K562 (cell line): Measurements from ENCODE around the gene GARIN5B. TPM values are rescaled to one million over a fixed set of nuclear protein-coding genes. Genes with fewer than 3 reads are reported as not detected.
"Not testable (repeated sequence)": the region's sequence is repeated elsewhere in the genome, so short reads cannot be mapped to it uniquely, and the experiment has no call there.

Experiments used
- ATAC-seq: fragments of 200-7000 bp; cut with Tn5 transposase; 3 replicates; pipeline ENCODE4 v1.9.1; 2020; ENCODE audit warnings: moderate library complexity
- BruUV-seq: library from RNA; stranded (reverse); fragments of 400-500 nt; replicated peaks from 2 replicates; lab custom pipeline; 2021; lab: Mats Ljungman, UMichigan
- CTCF ChIA-PET: fragments of 300-600 bp; formaldehyde crosslinking; extraction: SDS; loops from one replicate; lab custom pipeline; 2021; ENCODE audit warnings: low intra/inter-chr PET ratio; lab: Yijun Ruan, JAX
- POLR2A ChIA-PET: fragments of 300-600, 350-650 bp; sonication (Branson Sonifier 250); formaldehyde crosslinking; extraction: SDS; loops from one replicate; lab custom pipeline; 2021; ENCODE audit warnings: antibody characterized with exemption, inconsistent platforms; lab: Yijun Ruan, JAX
- DNase-seq, 4 experiments: peaks; one replicate each; pipeline versions ENCODE4 v3.0.0 to v3.0.0-alpha.2; 2011 to 2018; ENCODE audit warnings: low spot score in 3 of 4, mixed read lengths in 3 of 4; ENCODE audit errors: extremely low read depth in 1 of 4
- FAIRE-seq: peaks from 2 replicates; lab custom pipeline; 2011; peaks lifted over from hg19 to GRCh38; lab: Jason Lieb, UNC
- H2AFZ ChIP-seq: 2 replicates; pipeline ENCODE4 v1.6.0; 2011; ENCODE audit warnings: low read depth, low read length, control low read depth, inconsistent platforms
- H3K27ac ChIP-seq: fragments of 200-600 bp; 3 replicates; pipeline ENCODE4 v1.8.0; 2011; ENCODE audit warnings: low read depth, mild to moderate bottlenecking, control low read depth, inconsistent platforms, low read length, moderate library complexity, mixed read lengths; ENCODE audit errors: extremely low read depth
- H3K27me3 ChIP-seq, 2 experiments: fragments of 300-600 bp in 1 of 2; 2 replicates in 1 of 2; 3 replicates in 1 of 2; pipeline versions ENCODE4 v1.6.0 to v1.8.0; 2011; ENCODE audit warnings: inconsistent platforms in 2 of 2, low read length in 2 of 2, mild to moderate bottlenecking in 1 of 2, mixed read lengths in 1 of 2, moderate library complexity in 1 of 2; ENCODE audit not compliant: control insufficient read depth in 2 of 2, insufficient read depth in 2 of 2
- H3K36me3 ChIP-seq: fragments of 300-600 bp; 3 replicates; pipeline ENCODE4 v1.8.0; 2011; ENCODE audit warnings: mild to moderate bottlenecking, low read length, inconsistent platforms; ENCODE audit not compliant: control insufficient read depth, insufficient read depth
- H3K4me1 ChIP-seq, 2 experiments: fragments of 200-600 bp in 1 of 2; replicated peaks in 1 of 2; 2 replicates in 1 of 2; 3 replicates in 1 of 2; pipeline versions ENCODE4 v1.5.1 to v1.8.0; 2011; ENCODE audit warnings: inconsistent platforms in 2 of 2, low read length in 2 of 2, mild to moderate bottlenecking in 1 of 2, mixed read lengths in 1 of 2, moderate library complexity in 1 of 2; ENCODE audit not compliant: control insufficient read depth in 2 of 2, insufficient read depth in 2 of 2
- H3K4me2 ChIP-seq: 2 replicates; pipeline ENCODE4 v1.6.1; 2011; ENCODE audit warnings: low read length, control low read depth, inconsistent platforms, mixed read lengths; ENCODE audit not compliant: insufficient read depth
- H3K4me3 ChIP-seq: fragments of 200-600 bp; sonication (generic), shearing (Covaris generic); 2 replicates; pipeline ENCODE4 v1.5.1; 2016; ENCODE audit warnings: control low read depth, inconsistent platforms
- H3K79me2 ChIP-seq: fragments of 200-600 bp; 3 replicates; pipeline ENCODE4 v1.8.0; 2011; ENCODE audit warnings: low read length, inconsistent platforms; ENCODE audit not compliant: control insufficient read depth, insufficient read depth
- H3K9ac ChIP-seq, 2 experiments: 2 replicates each; pipeline versions ENCODE4 v1.6.0 to v1.6.1; 2011; ENCODE audit warnings: low read depth in 2 of 2, low read length in 2 of 2, control low read depth in 1 of 2, inconsistent platforms in 1 of 2, mild to moderate bottlenecking in 1 of 2, mixed read lengths in 1 of 2; ENCODE audit not compliant: insufficient read depth in 1 of 2
- H3K9me1 ChIP-seq: one replicate; pipeline ENCODE4 v1.6.0; 2011; ENCODE audit warnings: inconsistent platforms, mild to moderate bottlenecking, low read length, moderate library complexity; ENCODE audit not compliant: control insufficient read depth, insufficient read depth
- H3K9me3 ChIP-seq: replicated peaks from 2 replicates; pipeline ENCODE4 v1.5.1; 2011; ENCODE audit warnings: low read depth, low read length, inconsistent platforms; ENCODE audit not compliant: control insufficient read depth, insufficient read depth
- H4K20me1 ChIP-seq: replicated peaks from 2 replicates; pipeline ENCODE4 v1.6.1; 2011; ENCODE audit warnings: low read length, inconsistent platforms, mixed read lengths; ENCODE audit not compliant: control insufficient read depth, insufficient read depth
- FIP1L1 ChIP-seq: fragments of 200-400 bp; formaldehyde crosslinking; IDR thresholded peaks from 2 replicates; pipeline ENCODE4 v1.6.1; 2018; ENCODE audit warnings: mild to moderate bottlenecking, low read depth, low read length; ENCODE audit not compliant: poor library complexity, severe bottlenecking
- GATAD2B ChIP-seq: fragments of 450-650 bp; IDR thresholded peaks from 2 replicates; pipeline ENCODE4 v1.6.1; 2017; ENCODE audit warnings: mild to moderate bottlenecking, borderline replicate concordance
- HNRNPL ChIP-seq: fragments of 200-400 bp; formaldehyde crosslinking; IDR thresholded peaks from 2 replicates; pipeline ENCODE4 v1.6.1; 2017; ENCODE audit warnings: low read depth, mild to moderate bottlenecking, low read length
- ILF3 ChIP-seq: fragments of 450-650 bp; IDR thresholded peaks from 2 replicates; pipeline ENCODE4 v1.6.1; 2018; ENCODE audit warnings: antibody characterized with exemption, mild to moderate bottlenecking, moderate library complexity, borderline replicate concordance
- KDM5B ChIP-seq: fragments of 200-600 bp; sonication (generic); IDR thresholded peaks from 2 replicates; pipeline ENCODE4 v1.6.1; 2012; ENCODE audit warnings: low read depth, mild to moderate bottlenecking, moderate library complexity, low read length, control low read depth, inconsistent platforms; ENCODE audit not compliant: insufficient replicate concordance
- RB1 ChIP-seq: fragments of 450-650 bp; IDR thresholded peaks from 2 replicates; pipeline ENCODE4 v1.6.1; 2017; ENCODE audit warnings: low read depth, mild to moderate bottlenecking
- RBM15 ChIP-seq: fragments of 200-400 bp; formaldehyde crosslinking; IDR thresholded peaks from 2 replicates; pipeline ENCODE4 v1.6.1; 2018; ENCODE audit warnings: mild to moderate bottlenecking, low read length, moderate library complexity; ENCODE audit not compliant: insufficient read depth
- REST ChIP-seq, 2 experiments: fragments of 450-650 bp; formaldehyde crosslinking in 1 of 2; IDR thresholded peaks; 2 replicates each; pipeline versions ENCODE4 v1.4.0 to v1.6.1; 2014 to 2020; ENCODE audit warnings: mild to moderate bottlenecking in 2 of 2, borderline replicate concordance in 1 of 2, low read depth in 1 of 2
- SMC3 ChIP-seq: conservative IDR thresholded peaks from 2 replicates; pipeline ENCODE4 v1.6.1; 2011; ENCODE audit warnings: low read depth, low read length, improper control_type of control experiment; ENCODE audit not compliant: insufficient read depth
- ZSCAN29 ChIP-seq: fragments of 450-650 bp; IDR thresholded peaks from 2 replicates; pipeline ENCODE4 v1.6.1; 2017
- WGBS: fragments of 100-300 bp; shearing (Covaris generic); methylation state at CpG from one replicate; pipeline ENCODE4 v1.1.6; 2016; ENCODE audit warnings: low coverage, mixed read lengths; ENCODE audit not compliant: insufficient coverage; ENCODE audit errors: missing lambda C conversion rate; 5-methylcytosine and 5-hydroxymethylcytosine counted together
- in situ Hi-C: fragments of 300-500 bp; cut with MboI; formaldehyde crosslinking; loops from 4 replicates; pipeline ENCODE4 v1.15.0; 2018; ENCODE audit warnings: inconsistent platforms, mixed read lengths
- intact Hi-C: fragments of 100-400 bp; cut with micrococcal nuclease; formaldehyde crosslinking; loops from 2 replicates; pipeline ENCODE4 v1.14.2; 2022
- polyA plus RNA-seq, 8 experiments: library from polyadenylated mRNA; depleted of rRNA in 4 of 8; stranded (reverse) in 5 of 8; unstranded in 3 of 8; fragments of >200 nt; fragmentation: Nextera tagmentation in 2 of 8; fragmentation: Illumina TruSeq in 1 of 8; extraction: Ambion mirVana in 2 of 8; extraction: Trizol in 1 of 8; gene quantifications; 2 replicates each; pipeline versions ENCODE4 v1.2.1 to v1.2.3, GENCODE V29; 2011 to 2014; ENCODE audit warnings: inconsistent platforms in 1 of 8, missing spikeins in 1 of 8
- total RNA-seq, 7 experiments: library from RNA; depleted of rRNA in 6 of 7; stranded (reverse); fragments of >200 nt in 6 of 7; fragmentation: Illumina TruSeq in 2 of 7; extraction: Trizol in 2 of 7; gene quantifications; 2 replicates each; pipeline versions ENCODE4 v1.2.1 to v1.2.3, GENCODE V29; 2011 to 2021; ENCODE audit warnings: low replicate concordance in 1 of 7

GARIN5B gene
- total and polyA plus RNA-seq, 9 of the 15 experiments (the other 6 are each of a cell fraction or from before 2014, with no cell fraction given): not detected

DNA sequence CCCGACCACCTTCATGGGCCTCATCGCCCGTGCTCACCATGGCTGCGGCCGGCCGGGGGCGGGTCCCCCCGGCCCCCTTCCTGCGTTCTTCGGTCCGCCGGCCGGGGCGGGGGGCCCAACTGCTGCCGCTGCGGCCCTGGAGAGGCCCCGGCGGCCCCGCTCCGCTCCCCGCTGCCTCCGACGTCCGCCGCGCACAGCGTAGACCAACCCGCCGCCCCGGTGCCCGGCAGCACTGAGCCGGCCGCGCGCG lies 44.4 kb upstream of the GARIN5B start, which contains the start of gene UBE2S:
UBE2S (minus strand) TSS at position 239 of the 250 bp plus-strand sequence; CDS start at position 40, 199 bp downstream.
- CTCF ChIA-PET; H3K27me3 ChIP-seq; in situ Hi-C loops; H3K9me1 ChIP-seq; intact Hi-C loops; FAIRE-seq; DNase-seq; BruUV-seq; TF ChIP-seq REST (IDR thresholded peaks at IDR 0.05; ENCODE audit: borderline replicate concordance): not testable (repeated sequence)
- WGBS: 0% methylated on average over 9 of the region's 36 CpGs
- H3K4me1 ChIP-seq: peaks cover 19 to 43% of the 10 kb centered on the region in 2 experiments
- H3K4me3 ChIP-seq: peak within 1 kb of the TSS; percentile 98
- peak within 1 kb of the TSS; percentile 96 for H3K4me2 ChIP-seq
- H2AFZ ChIP-seq: peak within 1 kb of the TSS; percentile 98
- H4K20me1 ChIP-seq: peaks cover 25% of the 10 kb centered on the region
- peaks cover 42% of the 10 kb centered on the region for H3K36me3 ChIP-seq
- H3K27ac ChIP-seq: peak within 1 kb of the TSS; percentile 100
- H3K79me2 ChIP-seq: peaks cover 47% of the 10 kb centered on the region
- POLR2A ChIA-PET: interaction anchor here (0.6 to 6.6 kb wide), 50 partner anchors 10 to 766 kb away, joined by 3 to 195 read pairs (median 4); partner anchors contain the start of genes DNAAF3, ISOC2, PPP1R12C and PPP6R1
- ATAC-seq: peak; percentile 86
- peaks cover 18% of the 10 kb centered on the region for H3K9me3 ChIP-seq
- peak within 1 kb of the TSS; percentile 95 to 99 for H3K9ac ChIP-seq
- TF ChIP-seq ILF3 (peak; percentile 94; the same call in 1 of the 2 replicates), GATAD2B (peak; percentile 41), KDM5B (peak; percentile 98), RBM15 (0 out of 2 replicates have a peak, but pooled peaks have one; percentile 37), REST (CRISPR knock-in tag; IDR thresholded peaks at IDR 0.05; ENCODE audit: low read depth) (peak; percentile 75; the same call in 1 of the 2 replicates), RB1 (peak; percentile 89), FIP1L1 (peak; percentile 98), SMC3 (0 out of 2 replicates have a peak, but pooled peaks have one; percentile 7), ZSCAN29 (peak; percentile 69; the same call in 1 of the 2 replicates), HNRNPL (peak; percentile 98)
